ENCODE results near the gene SPTBN1.

The SPTBN1 gene

GRCh38 chr2:54486766-54487165, 30.6 kb downstream of the SPTBN1 start:
- no peak for DNase-seq (ENCODE audit: low read depth)
- TF ChIP-seq CTCF (conservative IDR thresholded peaks at IDR 0.05; ENCODE audit: low read length), result no peak
- no peak overlapping the region for H3K4me3 ChIP-seq (ENCODE audit: low read length)

- no peak overlapping the region for H3K4me3 ChIP-seq (ENCODE audit: low read length)
- DNase-seq (ENCODE audit: low read depth), result no peak
- no peak for TF ChIP-seq CTCF (conservative IDR thresholded peaks at IDR 0.05; ENCODE audit: low read length)
Observed at GRCh38 chr2:54490863-54491262, 34.7 kb downstream of the SPTBN1 start.

- TF ChIP-seq CTCF (conservative IDR thresholded peaks at IDR 0.05; ENCODE audit: low read length), result no peak
- DNase-seq (ENCODE audit: low read depth), result no peak
- no peak overlapping the region for H3K4me3 ChIP-seq (ENCODE audit: low read length)
Observed at GRCh38 chr2:54492335-54492734, 36.2 kb downstream of the SPTBN1 start.

- no peak for TF ChIP-seq CTCF (conservative IDR thresholded peaks at IDR 0.05; ENCODE audit: low read length)
- DNase-seq (ENCODE audit: low read depth), result no peak
- no peak overlapping the region for H3K4me3 ChIP-seq (ENCODE audit: low read length)
Observed at GRCh38 chr2:54494087-54494486, 38.0 kb downstream of the SPTBN1 start.

- no peak for DNase-seq (ENCODE audit: low read depth)
- no peak overlapping the region for H3K4me3 ChIP-seq (ENCODE audit: low read length)
- TF ChIP-seq CTCF (conservative IDR thresholded peaks at IDR 0.05; ENCODE audit: low read length), result no peak
Observed at GRCh38 chr2:54496920-54497319, 40.8 kb downstream of the SPTBN1 start.

- peak; percentile 63 for DNase-seq (ENCODE audit: low read depth)
- no peak overlapping the region for H3K4me3 ChIP-seq (ENCODE audit: low read length)
- TF ChIP-seq CTCF (conservative IDR thresholded peaks at IDR 0.05; ENCODE audit: low read length), result peak; percentile 55
Observed at GRCh38 chr2:54497763-54498680, 41.9 kb downstream of the SPTBN1 start.

GRCh38 chr2:54499661-54500060, 43.5 kb downstream of the SPTBN1 start:
- no peak overlapping the region for H3K4me3 ChIP-seq (ENCODE audit: low read length)
- TF ChIP-seq CTCF (conservative IDR thresholded peaks at IDR 0.05; ENCODE audit: low read length), result no peak
- DNase-seq (ENCODE audit: low read depth), result peak; percentile 69
